ENCODE results near the gene UCK1. TPM values are rescaled to one million over a fixed set of nuclear protein-coding genes. Genes with fewer than 3 reads are reported as not detected.

Gene UCK1
- total and polyA plus RNA-seq, 2 of the 13 experiments (the other 11 are each of a cell fraction or from before 2014, with no cell fraction given): 11.0 to 24.1 TPM

DNA sequence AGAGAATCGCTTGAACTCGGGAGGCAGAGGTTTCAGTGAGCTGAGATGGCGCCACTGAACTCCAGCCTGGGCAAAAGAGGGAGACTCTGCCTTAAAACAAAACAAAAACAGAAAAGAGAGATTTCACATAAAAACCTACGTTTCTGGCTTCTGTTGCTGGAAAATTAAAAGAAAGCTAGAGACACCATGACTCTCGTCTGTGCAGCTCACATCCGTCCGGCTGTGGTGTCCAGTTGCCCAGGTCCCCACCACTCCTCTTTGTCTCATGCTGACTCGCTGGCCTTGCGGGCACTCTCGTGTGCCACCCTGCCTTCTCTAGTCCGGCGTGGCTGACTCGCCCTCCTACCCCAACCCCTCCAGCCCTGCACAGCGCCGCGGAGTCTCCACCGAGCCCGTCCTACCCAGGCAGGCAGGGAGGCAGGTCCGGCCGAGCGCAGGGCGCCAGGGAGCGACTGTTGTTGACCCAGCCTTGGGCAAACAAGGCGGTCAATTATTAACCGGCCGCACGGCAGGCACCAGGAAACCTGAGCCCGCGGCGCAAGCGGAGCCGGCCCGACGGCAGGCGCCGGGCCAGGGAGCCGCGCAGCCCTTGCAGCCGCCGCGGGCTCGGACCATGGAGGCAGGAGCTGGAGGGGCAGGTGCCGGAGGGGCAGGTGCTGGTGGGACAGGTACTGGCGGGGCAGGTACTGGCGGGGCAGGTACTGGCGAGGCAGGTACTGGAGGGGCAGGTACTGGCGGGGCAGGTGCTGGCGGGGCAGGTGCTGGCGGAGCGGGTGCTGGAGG lies 14.1 kb upstream of the UCK1 start, which contains the start of gene PRRT1B (continued):
- TF ChIP-seq ZNF615 (CRISPR knock-in tag; IDR thresholded peaks at IDR 0.05; ENCODE audit: borderline replicate concordance) (no peak), ZSCAN21 (CRISPR knock-in tag; IDR thresholded peaks at IDR 0.05; ENCODE audit: borderline replicate concordance) (peak; percentile 28; the same call in 1 of the 2 replicates), KDM6A (CRISPR knock-in tag; IDR thresholded peaks at IDR 0.05; ENCODE audit: low read depth) (no peak), NR2C2 (CRISPR knock-in tag; IDR thresholded peaks at IDR 0.05; ENCODE audit: borderline replicate concordance) (peak; percentile 53; the same call in 1 of the 2 replicates), RBM39 (IDR thresholded peaks at IDR 0.05; ENCODE audit: low read depth, low read length, poor library complexity, severe bottlenecking) (peak; percentile 69), ZNF605 (CRISPR knock-in tag; IDR thresholded peaks at IDR 0.05) (no peak), ZNF30 (CRISPR knock-in tag; IDR thresholded peaks at IDR 0.05) (no peak), ZNF557 (CRISPR knock-in tag; IDR thresholded peaks at IDR 0.05) (no peak), NONO (IDR thresholded peaks at IDR 0.05) (no peak), NONO (CRISPR knock-in tag; conservative IDR thresholded peaks at IDR 0.05) (peak; percentile 93), ZZZ3 (CRISPR knock-in tag; IDR thresholded peaks at IDR 0.05; ENCODE audit: borderline replicate concordance) (no peak)
- TF ChIP-seq, protein P1, sequence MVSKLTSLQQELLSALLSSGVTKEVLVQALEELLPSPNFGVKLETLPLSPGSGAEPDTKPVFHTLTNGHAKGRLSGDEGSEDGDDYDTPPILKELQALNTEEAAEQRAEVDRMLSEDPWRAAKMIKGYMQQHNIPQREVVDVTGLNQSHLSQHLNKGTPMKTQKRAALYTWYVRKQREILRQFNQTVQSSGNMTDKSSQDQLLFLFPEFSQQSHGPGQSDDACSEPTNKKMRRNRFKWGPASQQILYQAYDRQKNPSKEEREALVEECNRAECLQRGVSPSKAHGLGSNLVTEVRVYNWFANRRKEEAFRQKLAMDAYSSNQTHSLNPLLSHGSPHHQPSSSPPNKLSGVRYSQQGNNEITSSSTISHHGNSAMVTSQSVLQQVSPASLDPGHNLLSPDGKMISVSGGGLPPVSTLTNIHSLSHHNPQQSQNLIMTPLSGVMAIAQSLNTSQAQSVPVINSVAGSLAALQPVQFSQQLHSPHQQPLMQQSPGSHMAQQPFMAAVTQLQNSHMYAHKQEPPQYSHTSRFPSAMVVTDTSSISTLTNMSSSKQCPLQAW (CRISPR knock-in tag; IDR thresholded peaks at IDR 0.05): peak; percentile 99
- TF ChIP-seq, protein P2, sequence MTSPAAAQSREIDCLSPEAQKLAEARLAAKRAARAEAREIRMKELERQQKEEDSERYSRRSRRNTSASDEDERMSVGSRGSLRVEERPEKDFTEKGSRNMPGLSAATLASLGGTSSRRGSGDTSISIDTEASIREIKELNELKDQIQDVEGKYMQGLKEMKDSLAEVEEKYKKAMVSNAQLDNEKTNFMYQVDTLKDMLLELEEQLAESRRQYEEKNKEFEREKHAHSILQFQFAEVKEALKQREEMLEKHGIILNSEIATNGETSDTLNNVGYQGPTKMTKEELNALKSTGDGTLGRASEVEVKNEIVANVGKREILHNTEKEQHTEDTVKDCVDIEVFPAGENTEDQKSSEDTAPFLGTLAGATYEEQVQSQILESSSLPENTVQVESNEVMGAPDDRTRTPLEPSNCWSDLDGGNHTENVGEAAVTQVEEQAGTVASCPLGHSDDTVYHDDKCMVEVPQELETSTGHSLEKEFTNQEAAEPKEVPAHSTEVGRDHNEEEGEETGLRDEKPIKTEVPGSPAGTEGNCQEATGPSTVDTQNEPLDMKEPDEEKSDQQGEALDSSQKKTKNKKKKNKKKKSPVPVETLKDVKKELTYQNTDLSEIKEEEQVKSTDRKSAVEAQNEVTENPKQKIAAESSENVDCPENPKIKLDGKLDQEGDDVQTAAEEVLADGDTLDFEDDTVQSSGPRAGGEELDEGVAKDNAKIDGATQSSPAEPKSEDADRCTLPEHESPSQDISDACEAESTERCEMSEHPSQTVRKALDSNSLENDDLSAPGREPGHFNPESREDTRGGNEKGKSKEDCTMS (CRISPR knock-in tag; conservative IDR thresholded peaks at IDR 0.05): no peak
- TF ChIP-seq, protein P3, sequence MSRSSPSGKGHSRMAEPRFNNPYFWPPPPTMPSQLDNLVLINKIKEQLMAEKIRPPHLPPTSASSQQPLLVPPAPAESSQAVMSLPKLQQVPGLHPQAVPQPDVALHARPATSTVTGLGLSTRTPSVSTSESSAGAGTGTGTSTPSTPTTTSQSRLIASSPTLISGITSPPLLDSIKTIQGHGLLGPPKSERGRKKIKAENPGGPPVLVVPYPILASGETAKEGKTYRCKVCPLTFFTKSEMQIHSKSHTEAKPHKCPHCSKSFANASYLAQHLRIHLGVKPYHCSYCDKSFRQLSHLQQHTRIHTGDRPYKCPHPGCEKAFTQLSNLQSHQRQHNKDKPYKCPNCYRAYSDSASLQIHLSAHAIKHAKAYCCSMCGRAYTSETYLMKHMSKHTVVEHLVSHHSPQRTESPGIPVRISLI (CRISPR knock-in tag; IDR thresholded peaks at IDR 0.05; ENCODE audit: borderline replicate concordance): peak; percentile 64; the same call in 1 of the 2 replicates
- TF ChIP-seq, protein P4, sequence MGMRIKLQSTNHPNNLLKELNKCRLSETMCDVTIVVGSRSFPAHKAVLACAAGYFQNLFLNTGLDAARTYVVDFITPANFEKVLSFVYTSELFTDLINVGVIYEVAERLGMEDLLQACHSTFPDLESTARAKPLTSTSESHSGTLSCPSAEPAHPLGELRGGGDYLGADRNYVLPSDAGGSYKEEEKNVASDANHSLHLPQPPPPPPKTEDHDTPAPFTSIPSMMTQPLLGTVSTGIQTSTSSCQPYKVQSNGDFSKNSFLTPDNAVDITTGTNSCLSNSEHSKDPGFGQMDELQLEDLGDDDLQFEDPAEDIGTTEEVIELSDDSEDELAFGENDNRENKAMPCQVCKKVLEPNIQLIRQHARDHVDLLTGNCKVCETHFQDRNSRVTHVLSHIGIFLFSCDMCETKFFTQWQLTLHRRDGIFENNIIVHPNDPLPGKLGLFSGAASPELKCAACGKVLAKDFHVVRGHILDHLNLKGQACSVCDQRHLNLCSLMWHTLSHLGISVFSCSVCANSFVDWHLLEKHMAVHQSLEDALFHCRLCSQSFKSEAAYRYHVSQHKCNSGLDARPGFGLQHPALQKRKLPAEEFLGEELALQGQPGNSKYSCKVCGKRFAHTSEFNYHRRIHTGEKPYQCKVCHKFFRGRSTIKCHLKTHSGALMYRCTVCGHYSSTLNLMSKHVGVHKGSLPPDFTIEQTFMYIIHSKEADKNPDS (CRISPR knock-in tag; IDR thresholded peaks at IDR 0.05): peak; percentile 30; the same call in 1 of the 2 replicates
- TF ChIP-seq, protein P5, sequence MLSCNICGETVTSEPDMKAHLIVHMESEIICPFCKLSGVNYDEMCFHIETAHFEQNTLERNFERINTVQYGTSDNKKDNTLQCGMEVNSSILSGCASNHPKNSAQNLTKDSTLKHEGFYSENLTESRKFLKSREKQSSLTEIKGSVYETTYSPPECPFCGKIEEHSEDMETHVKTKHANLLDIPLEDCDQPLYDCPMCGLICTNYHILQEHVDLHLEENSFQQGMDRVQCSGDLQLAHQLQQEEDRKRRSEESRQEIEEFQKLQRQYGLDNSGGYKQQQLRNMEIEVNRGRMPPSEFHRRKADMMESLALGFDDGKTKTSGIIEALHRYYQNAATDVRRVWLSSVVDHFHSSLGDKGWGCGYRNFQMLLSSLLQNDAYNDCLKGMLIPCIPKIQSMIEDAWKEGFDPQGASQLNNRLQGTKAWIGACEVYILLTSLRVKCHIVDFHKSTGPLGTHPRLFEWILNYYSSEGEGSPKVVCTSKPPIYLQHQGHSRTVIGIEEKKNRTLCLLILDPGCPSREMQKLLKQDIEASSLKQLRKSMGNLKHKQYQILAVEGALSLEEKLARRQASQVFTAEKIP (CRISPR knock-in tag; IDR thresholded peaks at IDR 0.05; ENCODE audit: borderline replicate concordance): no peak

Measured in HepG2 (cell line).